GM18511 (cell line): Measurements from ENCODE around the gene SUSD3.
"Not testable (repeated sequence)": the region's sequence is repeated elsewhere in the genome, so short reads cannot be mapped to it uniquely, and the experiment has no call there.

Source experiments
- ATAC-seq: cut with Tn5 transposase; IDR thresholded peaks from one replicate; pipeline ENCODE4 v1.9.1; 2021; ENCODE audit warnings: mild to moderate bottlenecking, moderate library complexity; ENCODE audit not compliant: unreplicated experiment

Gene SUSD3

GRCh38 chr9:93058355-93059010 lies at the start of gene SUSD3:
Gene SUSD3, plus strand, starts transcription at chr9:93058701. Its CDS starts 42 bp downstream, at chr9:93058743.
- ATAC-seq: peak; percentile 51

- ATAC-seq: no peak
These were observed 49.0 kb upstream of the SUSD3 start for GRCh38 chr9:93009337-93010015.

- ATAC-seq: no peak
These were observed 48.4 kb upstream of the SUSD3 start for GRCh38 chr9:93010056-93010455.

- no peak for ATAC-seq
These were observed 47.8 kb upstream of the SUSD3 start for GRCh38 chr9:93010704-93011103.

GRCh38 chr9:93011114-93011513 lies 47.4 kb upstream of the SUSD3 start:
- no peak for ATAC-seq

- no peak for ATAC-seq
These were observed 45.3 kb upstream of the SUSD3 start for GRCh38 chr9:93012963-93013855.

GRCh38 chr9:93013856-93014582 lies 44.5 kb upstream of the SUSD3 start:
- no peak for ATAC-seq

- ATAC-seq: not testable (repeated sequence)
These were observed 43.3 kb upstream of the SUSD3 start for GRCh38 chr9:93015190-93015589.

GRCh38 chr9:93017621-93018020 lies 40.9 kb upstream of the SUSD3 start:
- ATAC-seq: no peak

GRCh38 chr9:93020151-93020550 lies 38.4 kb upstream of the SUSD3 start:
- no peak for ATAC-seq

GRCh38 chr9:93020771-93021670 lies 37.5 kb upstream of the SUSD3 start:
- no peak for ATAC-seq

GRCh38 chr9:93022066-93022465 lies 36.4 kb upstream of the SUSD3 start:
- no peak for ATAC-seq

GRCh38 chr9:93022721-93023520 lies 35.6 kb upstream of the SUSD3 start:
- no peak for ATAC-seq

- ATAC-seq: no peak
These were observed 35.0 kb upstream of the SUSD3 start for GRCh38 chr9:93023521-93023815.

GRCh38 chr9:93024646-93024910 lies 33.9 kb upstream of the SUSD3 start:
- no peak for ATAC-seq

- no peak for ATAC-seq
These were observed 33.4 kb upstream of the SUSD3 start for GRCh38 chr9:93024986-93025630.

GRCh38 chr9:93025736-93026135 lies 32.8 kb upstream of the SUSD3 start:
- ATAC-seq: no peak

GRCh38 chr9:93026640-93027039 lies 31.9 kb upstream of the SUSD3 start:
- no peak for ATAC-seq

- no peak for ATAC-seq
These were observed 30.8 kb upstream of the SUSD3 start for GRCh38 chr9:93027750-93028149.
